ENCODE measurements around the gene MESP2. TPM values are rescaled to one million over a fixed set of nuclear protein-coding genes. Genes with fewer than 3 reads are reported as not detected.
A peak's percentile ranks its signal among the peaks of the same experiment; 100 is the strongest.
"Not testable (repeated sequence)": the region's sequence is repeated elsewhere in the genome, so short reads cannot be mapped to it uniquely, and the experiment has no call there.

Gene MESP2
- total RNA-seq, 2 donors from 2014 or later = not detected

GRCh38 chr15:89777782-89778380 is 1.7 kb downstream of the MESP2 start:
- no peak for DNase-seq
- Mint-ChIP-seq H3K27ac (no peak overlapping the region), H3K36me3 (ENCODE audit: insufficient read depth in 2 of 2) (no peaks in the 10 kb centered on the region), H3K27me3 (ENCODE audit: low read depth) (peaks cover 26% of the 10 kb centered on the region), H3K4me1 (ENCODE audit: low read depth) (peaks cover 23% of the 10 kb centered on the region), H3K9me3 (no peaks in the 10 kb centered on the region), H3K4me3 (no peak overlapping the region)
- no peak for ATAC-seq (replicated peaks in 1 of 2)

GRCh38 chr15:89778861-89779260 is 2.7 kb downstream of the MESP2 start:
- Mint-ChIP-seq H3K27ac (no peak overlapping the region), H3K4me3 (no peak overlapping the region), H3K9me3 (no peaks in the 10 kb centered on the region), H3K4me1 (ENCODE audit: low read depth) (peaks cover 27% of the 10 kb centered on the region), H3K27me3 (ENCODE audit: low read depth) (peaks cover 26% of the 10 kb centered on the region), H3K36me3 (ENCODE audit: insufficient read depth in 2 of 2) (no peaks in the 10 kb centered on the region)
- DNase-seq (no peak), ATAC-seq (replicated peaks in 1 of 2) (no peak)

GRCh38 chr15:89780601-89781000 is 4.5 kb downstream of the MESP2 start:
- DNase-seq (no peak), ATAC-seq (replicated peaks in 1 of 2) (no peak)
- Mint-ChIP-seq H3K36me3 (ENCODE audit: insufficient read depth in 2 of 2) (no peaks in the 10 kb centered on the region), H3K9me3 (no peaks in the 10 kb centered on the region), H3K4me1 (ENCODE audit: low read depth) (peaks cover 27% of the 10 kb centered on the region), H3K27ac (no peak overlapping the region), H3K4me3 (peak overlapping the region in 1 of 2 donors; percentile 5), H3K27me3 (ENCODE audit: low read depth) (peaks cover 26% of the 10 kb centered on the region)

- peak; percentile 50 to 67 for ATAC-seq (replicated peaks in 1 of 2)
- H3K9me3 Mint-ChIP-seq = no peaks in the 10 kb centered on the region
Observed at GRCh38 chr15:89781055-89781454, 4.9 kb downstream of the MESP2 start.

GRCh38 chr15:89781891-89782618 is 5.9 kb downstream of the MESP2 start:
- Mint-ChIP-seq H3K36me3 (ENCODE audit: insufficient read depth in 2 of 2) (no peaks in the 10 kb centered on the region), H3K27ac (no peak overlapping the region), H3K9me3 (no peaks in the 10 kb centered on the region), H3K27me3 (ENCODE audit: low read depth) (peaks cover 26% of the 10 kb centered on the region), H3K4me1 (ENCODE audit: low read depth) (peaks cover 27% of the 10 kb centered on the region), H3K4me3 (peak overlapping the region in 1 of 2 donors; percentile 17)
- ATAC-seq (replicated peaks in 1 of 2) = peak; percentile 50 to 71
- DNase-seq = peak in 1 of 2 donors; percentile 23

More at GRCh38 chr15:89781055-89781454, 4.9 kb downstream of the MESP2 start:
- H3K27me3 Mint-ChIP-seq (ENCODE audit: low read depth) = peaks cover 26% of the 10 kb centered on the region
- H3K4me1 Mint-ChIP-seq (ENCODE audit: low read depth) = peaks cover 27% of the 10 kb centered on the region
- no peak overlapping the region for H3K27ac Mint-ChIP-seq
- peak; percentile 24 to 29 for DNase-seq
- H3K4me3 Mint-ChIP-seq = peak overlapping the region in 1 of 2 donors; percentile 9
- H3K36me3 Mint-ChIP-seq (ENCODE audit: insufficient read depth in 2 of 2) = no peaks in the 10 kb centered on the region

GRCh38 chr15:89782619-89782950 is 6.5 kb downstream of the MESP2 start:
- not testable (repeated sequence) for DNase-seq; H3K9me3 Mint-ChIP-seq; H3K36me3 Mint-ChIP-seq (ENCODE audit: insufficient read depth in 2 of 2); H3K27ac Mint-ChIP-seq; H3K4me3 Mint-ChIP-seq; ATAC-seq (replicated peaks in 1 of 2)
- Mint-ChIP-seq H3K4me1 (ENCODE audit: low read depth) (peaks cover 27% of the 10 kb centered on the region), H3K27me3 (ENCODE audit: low read depth) (peaks cover 26% of the 10 kb centered on the region)

GRCh38 chr15:89783111-89783860 is 7.2 kb downstream of the MESP2 start:
- H3K27me3 Mint-ChIP-seq (ENCODE audit: low read depth) = peaks cover 19% of the 10 kb centered on the region
- H3K36me3 Mint-ChIP-seq (ENCODE audit: insufficient read depth in 2 of 2) = peaks cover 0 to 3% of the 10 kb centered on the region in 2 donors
- H3K4me1 Mint-ChIP-seq (ENCODE audit: low read depth) = peaks cover 27% of the 10 kb centered on the region
- H3K27ac Mint-ChIP-seq = no peak overlapping the region
- ATAC-seq (replicated peaks in 1 of 2) (no peak), DNase-seq (no peak)
- peaks cover 4 to 5% of the 10 kb centered on the region in 2 donors for H3K9me3 Mint-ChIP-seq
- H3K4me3 Mint-ChIP-seq = no peak overlapping the region

- peaks cover 11% of the 10 kb centered on the region for H3K27me3 Mint-ChIP-seq (ENCODE audit: low read depth)
- H3K9me3 Mint-ChIP-seq = peaks cover 4 to 5% of the 10 kb centered on the region in 2 donors
- H3K36me3 Mint-ChIP-seq (ENCODE audit: insufficient read depth in 2 of 2) = peaks cover 0 to 4% of the 10 kb centered on the region in 2 donors
- H3K4me3 Mint-ChIP-seq = no peak overlapping the region
- no peak for DNase-seq
- peaks cover 27% of the 10 kb centered on the region for H3K4me1 Mint-ChIP-seq (ENCODE audit: low read depth)
- no peak overlapping the region for H3K27ac Mint-ChIP-seq
- no peak for ATAC-seq (replicated peaks in 1 of 2)
Observed at GRCh38 chr15:89783861-89784685, 7.9 kb downstream of the MESP2 start.

- H3K27me3 Mint-ChIP-seq (ENCODE audit: low read depth) = peaks cover 11% of the 10 kb centered on the region
- peaks cover 4 to 5% of the 10 kb centered on the region in 2 donors for H3K9me3 Mint-ChIP-seq
- ATAC-seq (replicated peaks in 1 of 2) (no peak), DNase-seq (no peak)
- H3K4me1 Mint-ChIP-seq (ENCODE audit: low read depth) = peaks cover 27% of the 10 kb centered on the region
- H3K27ac Mint-ChIP-seq = no peak overlapping the region
- no peak overlapping the region for H3K4me3 Mint-ChIP-seq
- peaks cover 0 to 4% of the 10 kb centered on the region in 2 donors for H3K36me3 Mint-ChIP-seq (ENCODE audit: insufficient read depth in 2 of 2)
Observed at GRCh38 chr15:89784686-89784960, 8.5 kb downstream of the MESP2 start.

- Mint-ChIP-seq H3K27me3 (ENCODE audit: low read depth) (peaks cover 8% of the 10 kb centered on the region), H3K9me3 (peaks cover 4 to 5% of the 10 kb centered on the region in 2 donors), H3K36me3 (ENCODE audit: insufficient read depth in 2 of 2) (peaks cover 0 to 4% of the 10 kb centered on the region in 2 donors), H3K4me3 (no peak overlapping the region), H3K4me1 (ENCODE audit: low read depth) (peaks cover 27% of the 10 kb centered on the region), H3K27ac (no peak overlapping the region)
- DNase-seq (no peak), ATAC-seq (replicated peaks in 1 of 2) (no peak)
Observed at GRCh38 chr15:89785064-89785773, 9.1 kb downstream of the MESP2 start.

- Mint-ChIP-seq H3K9me3 (peaks cover 4 to 5% of the 10 kb centered on the region in 2 donors), H3K4me1 (ENCODE audit: low read depth) (peaks cover 22% of the 10 kb centered on the region), H3K36me3 (ENCODE audit: insufficient read depth in 2 of 2) (peaks cover 0 to 4% of the 10 kb centered on the region in 2 donors), H3K4me3 (no peak overlapping the region), H3K27ac (no peak overlapping the region), H3K27me3 (ENCODE audit: low read depth) (peaks cover 2% of the 10 kb centered on the region)
- ATAC-seq (replicated peaks in 1 of 2) (no peak), DNase-seq (no peak)
Observed at GRCh38 chr15:89785774-89786140, 9.6 kb downstream of the MESP2 start.

GRCh38 chr15:89787944-89788343 is 11.8 kb downstream of the MESP2 start:
- Mint-ChIP-seq H3K4me1 (ENCODE audit: low read depth) (peaks cover 3% of the 10 kb centered on the region), H3K27me3 (ENCODE audit: low read depth) (peaks cover 3% of the 10 kb centered on the region), H3K27ac (no peak overlapping the region), H3K9me3 (peaks cover 4 to 5% of the 10 kb centered on the region in 2 donors), H3K4me3 (no peak overlapping the region), H3K36me3 (ENCODE audit: insufficient read depth in 2 of 2) (peaks cover 0 to 4% of the 10 kb centered on the region in 2 donors)
- DNase-seq (no peak), ATAC-seq (replicated peaks in 1 of 2) (no peak)
